ENCODE measurements around the gene CCDC107. TPM values are rescaled to one million over a fixed set of nuclear protein-coding genes. Genes with fewer than 3 reads are reported as not detected.

CCDC107 gene
- total and polyA plus RNA-seq, 4 donors, result 5.4 to 20.2 (median 10.4) TPM

DNA sequence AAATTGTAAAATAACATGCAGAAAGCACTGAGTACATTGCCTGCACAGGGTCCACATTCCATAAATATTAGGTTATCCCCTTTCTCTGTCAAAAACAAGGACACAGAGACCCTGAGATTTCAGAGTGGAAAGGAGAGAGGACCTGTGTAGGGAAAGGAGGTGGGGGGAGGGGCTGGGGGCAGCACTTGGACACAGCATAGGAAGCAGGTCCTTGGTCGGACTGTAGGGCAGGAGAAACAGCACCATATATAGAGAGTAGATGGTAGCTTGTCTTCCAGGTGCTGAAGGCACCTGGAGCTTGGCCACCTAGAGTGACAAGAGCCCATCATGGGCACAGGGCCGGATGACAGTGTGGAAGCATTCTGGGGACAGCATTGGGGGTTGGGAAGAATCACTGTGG, 29.2 kb downstream of the CCDC107 start:
- WGBS, result 98% methylated on average over 2 of the region's 2 CpGs
- DNase-seq (ENCODE audit: low spot score), result no peak
- Histone ChIP-seq H3K9me3 (ENCODE audit: control insufficient read depth in 4 of 4, low read length in 3 of 4) (no peaks in the 10 kb centered on the region), H3K36me3 (ENCODE audit: control insufficient read depth in 4 of 4, insufficient read depth in 3 of 4, low read depth in 1 of 4, low read length in 3 of 4) (peaks cover 0 to 2% (median 0%) of the 10 kb centered on the region in 4 donors), H3K27ac (ENCODE audit: low read depth in 1 of 2, low read length in 2 of 2) (no peak overlapping the region), H3K4me1 (ENCODE audit: control insufficient read depth in 4 of 4, insufficient read depth in 4 of 4, low read length in 3 of 4) (peaks cover 0 to 10% (median 5%) of the 10 kb centered on the region in 4 donors), H3K27me3 (ENCODE audit: control insufficient read depth in 4 of 4, insufficient read depth in 4 of 4, low read length in 3 of 4) (no peaks in the 10 kb centered on the region), H3K4me3 (ENCODE audit: low read depth in 1 of 3, low read length in 3 of 3) (no peak overlapping the region), H3K9ac (ENCODE audit: low read depth in 1 of 2, low read length in 2 of 2) (no peak overlapping the region)
- no peak for TF ChIP-seq ATF3 (IDR thresholded peaks at IDR 0.05)
- no peak for TF ChIP-seq TAF1 (conservative IDR thresholded peaks at IDR 0.05)
- no peak for TF ChIP-seq NR2F2 (IDR thresholded peaks at IDR 0.05)
- no peak for TF ChIP-seq HNF4A (conservative IDR thresholded peaks at IDR 0.05)
- no peak for TF ChIP-seq FOXA2 (IDR thresholded peaks at IDR 0.05)
- TF ChIP-seq EGR1 (IDR thresholded peaks at IDR 0.05; ENCODE audit: low read depth in 2 of 2), result no peak

GRCh38 chr9:35687972-35688557, 30.0 kb downstream of the CCDC107 start:
- H3K9ac ChIP-seq (ENCODE audit: low read depth in 1 of 2, low read length in 2 of 2), result no peak overlapping the region
- H3K4me1 ChIP-seq (ENCODE audit: control insufficient read depth in 4 of 4, insufficient read depth in 4 of 4, low read length in 3 of 4), result peaks cover 0 to 10% (median 5%) of the 10 kb centered on the region in 4 donors
- TF ChIP-seq HNF4A (conservative IDR thresholded peaks at IDR 0.05), result no peak
- TF ChIP-seq ATF3 (IDR thresholded peaks at IDR 0.05), result no peak
- TF ChIP-seq SP1 (IDR thresholded peaks at IDR 0.05), result no peak
- no peak for TF ChIP-seq NR2F2 (IDR thresholded peaks at IDR 0.05)
- TF ChIP-seq RAD21 (IDR thresholded peaks at IDR 0.05), result no peak
- TF ChIP-seq EGR1 (IDR thresholded peaks at IDR 0.05; ENCODE audit: low read depth in 2 of 2), result no peak
- TF ChIP-seq RXRA (IDR thresholded peaks at IDR 0.05), result no peak
- TF ChIP-seq, protein P1, sequence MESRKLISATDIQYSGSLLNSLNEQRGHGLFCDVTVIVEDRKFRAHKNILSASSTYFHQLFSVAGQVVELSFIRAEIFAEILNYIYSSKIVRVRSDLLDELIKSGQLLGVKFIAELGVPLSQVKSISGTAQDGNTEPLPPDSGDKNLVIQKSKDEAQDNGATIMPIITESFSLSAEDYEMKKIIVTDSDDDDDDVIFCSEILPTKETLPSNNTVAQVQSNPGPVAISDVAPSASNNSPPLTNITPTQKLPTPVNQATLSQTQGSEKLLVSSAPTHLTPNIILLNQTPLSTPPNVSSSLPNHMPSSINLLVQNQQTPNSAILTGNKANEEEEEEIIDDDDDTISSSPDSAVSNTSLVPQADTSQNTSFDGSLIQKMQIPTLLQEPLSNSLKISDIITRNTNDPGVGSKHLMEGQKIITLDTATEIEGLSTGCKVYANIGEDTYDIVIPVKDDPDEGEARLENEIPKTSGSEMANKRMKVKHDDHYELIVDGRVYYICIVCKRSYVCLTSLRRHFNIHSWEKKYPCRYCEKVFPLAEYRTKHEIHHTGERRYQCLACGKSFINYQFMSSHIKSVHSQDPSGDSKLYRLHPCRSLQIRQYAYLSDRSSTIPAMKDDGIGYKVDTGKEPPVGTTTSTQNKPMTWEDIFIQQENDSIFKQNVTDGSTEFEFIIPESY (IDR thresholded peaks at IDR 0.05), result no peak
- TF ChIP-seq CTCF (IDR thresholded peaks at IDR 0.05; ENCODE audit: low read depth, low read length, missing input control), result no peak
- no peak for TF ChIP-seq YY1 (IDR thresholded peaks at IDR 0.05)
- no peak for TF ChIP-seq TAF1 (conservative IDR thresholded peaks at IDR 0.05)
- TF ChIP-seq JUND (IDR thresholded peaks at IDR 0.05), result no peak
- no peak for DNase-seq (ENCODE audit: low spot score)
- peaks cover 0 to 2% (median 0%) of the 10 kb centered on the region in 4 donors for H3K36me3 ChIP-seq (ENCODE audit: control insufficient read depth in 4 of 4, insufficient read depth in 3 of 4, low read depth in 1 of 4, low read length in 3 of 4)
- no peaks in the 10 kb centered on the region for H3K9me3 ChIP-seq (ENCODE audit: control insufficient read depth in 4 of 4, low read length in 3 of 4)
- WGBS, result 94% methylated on average over 2 of the region's 2 CpGs
- no peak overlapping the region for H3K27ac ChIP-seq (ENCODE audit: low read depth in 1 of 2, low read length in 2 of 2)
- no peaks in the 10 kb centered on the region for H3K27me3 ChIP-seq (ENCODE audit: control insufficient read depth in 4 of 4, insufficient read depth in 4 of 4, low read length in 3 of 4)
- no peak overlapping the region for H3K4me3 ChIP-seq (ENCODE audit: low read depth in 1 of 3, low read length in 3 of 3)
